Esophagus muscularis mucosa (tissue), 4 donors: Measurements from ENCODE around the gene SKI. TPM values are rescaled to one million over a fixed set of nuclear protein-coding genes. Genes with fewer than 3 reads are reported as not detected.

Experiments
- DNase-seq: peaks from one replicate; pipeline ENCODE4 v3.0.0-alpha.2; 2017; ENCODE audit errors: extremely low spot score
- H3K27ac ChIP-seq, 4 donors: fragments of 200-600 bp; sonication (generic); replicated peaks in 1 of 4; 1 replicate in 3 of 4; 2 replicates in 1 of 4; pipeline ENCODE4 v1.5.1; 2016 to 2019; ENCODE audit warnings: mild to moderate bottlenecking in 1 of 4
- H3K27me3 ChIP-seq, 4 donors: fragments of 200-600 bp; sonication (generic); one replicate each; pipeline versions ENCODE4 v1.5.1 to v1.6.0; 2016 to 2019
- H3K36me3 ChIP-seq, 4 donors: fragments of 200-600 bp; sonication (generic); one replicate each; pipeline ENCODE4 v1.5.1; 2016 to 2019
- H3K4me1 ChIP-seq, 4 donors: fragments of 200-600 bp; sonication (generic); one replicate each; pipeline ENCODE4 v1.5.1; 2016 to 2019
- H3K4me3 ChIP-seq, 4 donors: fragments of 200-600 bp; sonication (generic); 1 replicate in 2 of 4; 2 replicates in 2 of 4; pipeline ENCODE4 v1.5.1; 2016 to 2019; ENCODE audit warnings: mild to moderate bottlenecking in 4 of 4, moderate library complexity in 1 of 4
- H3K9me3 ChIP-seq, 4 donors: fragments of 200-600 bp; sonication (generic); 1 replicate in 3 of 4; 2 replicates in 1 of 4; pipeline ENCODE4 v1.5.1; 2016 to 2019
- EP300 ChIP-seq: sonication (generic); formaldehyde crosslinking; IDR thresholded peaks from one replicate; pipeline ENCODE4 v1.6.1; 2017; ENCODE audit warnings: antibody characterized with exemption
- POLR2A ChIP-seq: fragments of 450-650 bp; IDR thresholded peaks from one replicate; pipeline ENCODE4 v1.6.1; 2017; ENCODE audit warnings: antibody characterized with exemption, moderate library complexity, mild to moderate bottlenecking, low read depth
- POLR2AphosphoS5 ChIP-seq, 2 donors: sonication (generic); formaldehyde crosslinking; IDR thresholded peaks; one replicate each; pipeline ENCODE4 v1.6.1; 2017; ENCODE audit warnings: antibody characterized with exemption in 2 of 2
- WGBS: methylation state at CpG from one replicate; pipeline ENCODE4 v1.1.5; 2018; 5-methylcytosine and 5-hydroxymethylcytosine counted together
- intact Hi-C: fragments of 100-400 bp; cut with DNase I; formaldehyde crosslinking; loops from one replicate; pipeline ENCODE4 v1.15.1; 2023
- total RNA-seq, 4 donors: library from RNA; depleted of rRNA; stranded (reverse); fragments of >200 nt; gene quantifications; one replicate each; pipeline versions ENCODE4 v1.1.0 to v1.2.1, GENCODE V29; 2016
- TF ChIP-seq, protein P1 (sequence below), 3 experiments: fragments of 200-600 bp in 2 of 3; fragments of 450-650 bp in 1 of 3; sonication (generic) in 2 of 3; IDR thresholded peaks; one replicate each; pipeline ENCODE4 v1.5.1; 2017 to 2019; ENCODE audit warnings: antibody characterized with exemption in 3 of 3, mild to moderate bottlenecking in 2 of 3, moderate library complexity in 1 of 3

Gene SKI
- total RNA-seq, 4 donors from 2014 or later, result 70.1 to 190 (median 124) TPM

DNA sequence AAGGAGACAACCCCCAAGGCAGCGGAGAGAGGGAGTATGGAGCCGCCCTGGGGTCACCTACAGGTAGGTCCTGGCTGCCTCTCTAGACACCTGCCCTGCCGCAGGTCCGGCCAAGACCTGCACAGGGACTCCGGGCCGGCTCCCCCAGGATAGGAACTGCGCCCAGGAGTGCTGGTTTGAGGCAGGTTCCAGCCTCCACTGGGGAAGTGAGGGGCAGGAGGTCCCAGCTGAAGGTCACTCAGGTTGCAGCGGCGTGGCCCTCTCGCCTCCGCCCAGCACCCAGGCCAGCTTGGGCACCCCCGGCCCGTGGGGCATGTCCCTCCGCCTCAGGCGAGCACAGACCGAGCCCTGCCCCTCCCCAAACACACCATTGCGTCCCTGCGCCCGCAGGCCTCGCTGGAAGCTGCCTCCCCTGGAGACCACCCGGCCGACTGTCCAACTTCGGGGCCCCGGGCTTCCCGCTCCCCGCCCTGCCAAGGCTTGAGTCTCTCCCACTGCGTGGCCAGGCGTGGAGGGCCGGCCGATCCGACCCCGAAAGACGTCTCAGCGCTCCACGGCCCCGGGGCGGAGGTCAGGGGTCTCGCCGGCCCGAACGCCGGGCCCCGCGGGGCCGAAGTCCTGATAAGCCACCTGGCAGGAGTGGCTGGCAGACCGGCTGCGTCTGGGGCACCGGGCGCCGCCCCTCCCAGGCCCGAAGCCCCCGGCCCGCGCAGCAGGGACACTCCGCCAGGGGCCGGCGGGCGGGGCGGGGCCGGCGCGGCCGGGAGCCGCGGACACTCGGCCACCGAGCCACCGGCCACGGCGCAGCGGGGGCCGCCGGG is 1.4 kb upstream of the SKI start:
- H3K36me3 ChIP-seq, result no peaks in the 10 kb centered on the region
- H3K4me3 ChIP-seq, result peak overlapping the region; percentile 78 to 87 (median 83)
- H3K27ac ChIP-seq, result peak overlapping the region; percentile 97 to 99 (median 98)
- H3K9me3 ChIP-seq, result no peaks in the 10 kb centered on the region
- intact Hi-C loops, result no loop called here
- no peak for TF ChIP-seq POLR2AphosphoS5 (IDR thresholded peaks at IDR 0.05)
- peaks cover 30 to 40% (median 33%) of the 10 kb centered on the region in 4 donors for H3K4me1 ChIP-seq
- no peaks in the 10 kb centered on the region for H3K27me3 ChIP-seq
- no peak for DNase-seq
- 11% methylated on average over 27 of the region's 73 CpGs for WGBS

DNA sequence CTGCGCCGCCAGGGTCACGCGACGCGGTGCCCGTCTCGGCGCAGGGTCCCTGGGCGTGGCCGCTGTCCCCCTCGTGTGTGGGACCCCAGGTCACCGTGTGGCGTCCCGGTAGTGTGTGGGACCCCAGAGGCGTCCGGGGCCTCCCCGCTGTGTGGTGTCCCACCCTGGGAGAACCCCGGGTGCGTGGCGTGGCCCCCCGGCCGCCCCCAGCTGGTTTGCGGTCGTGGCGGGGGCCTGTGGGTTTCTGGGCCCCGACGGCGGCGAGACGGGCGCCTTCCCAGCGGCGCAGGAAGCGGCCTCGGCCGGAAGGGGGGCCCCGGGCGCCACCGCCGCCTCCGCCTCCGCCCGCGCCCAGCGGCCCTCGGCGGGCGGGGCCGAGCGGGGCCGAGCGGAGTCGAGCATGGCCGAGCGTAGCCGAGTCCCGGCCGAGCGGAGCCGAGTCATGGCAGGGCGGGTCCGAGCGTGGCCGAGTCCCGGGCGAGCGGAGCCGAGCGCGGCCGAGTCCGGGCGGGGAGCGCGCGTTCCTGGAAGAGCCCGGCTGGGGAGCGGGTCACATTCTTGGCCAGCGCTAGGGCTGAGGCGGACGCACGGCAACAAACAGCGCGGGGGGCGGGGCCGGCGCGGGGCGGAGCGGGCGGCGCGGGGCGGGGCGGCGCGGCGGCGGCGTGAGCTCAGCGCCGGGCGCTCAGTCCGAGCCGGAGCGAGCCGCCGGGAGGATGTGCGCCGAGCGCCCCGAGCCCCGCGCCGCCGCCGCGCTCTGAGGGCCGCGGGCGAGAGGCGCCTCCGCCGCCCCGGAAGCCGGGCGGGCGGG is 568 bp upstream of the SKI start:
- Histone ChIP-seq H3K4me3 (peak overlapping the region; percentile 78 to 96 (median 83)), H3K27me3 (no peaks in the 10 kb centered on the region), H3K36me3 (no peaks in the 10 kb centered on the region), H3K9me3 (no peaks in the 10 kb centered on the region), H3K4me1 (peaks cover 38 to 48% (median 41%) of the 10 kb centered on the region in 4 donors), H3K27ac (peak overlapping the region; percentile 97 to 99 (median 98))
- intact Hi-C loops, result no loop called here
- peak; percentile 99 for DNase-seq
- WGBS, result 0% methylated on average over 8 of the region's 129 CpGs
- no peak for TF ChIP-seq EP300
- TF ChIP-seq POLR2A, result peak; percentile 78
- peak; percentile 70 to 87 for TF ChIP-seq POLR2AphosphoS5 (IDR thresholded peaks at IDR 0.05)
- TF ChIP-seq, protein P1, sequence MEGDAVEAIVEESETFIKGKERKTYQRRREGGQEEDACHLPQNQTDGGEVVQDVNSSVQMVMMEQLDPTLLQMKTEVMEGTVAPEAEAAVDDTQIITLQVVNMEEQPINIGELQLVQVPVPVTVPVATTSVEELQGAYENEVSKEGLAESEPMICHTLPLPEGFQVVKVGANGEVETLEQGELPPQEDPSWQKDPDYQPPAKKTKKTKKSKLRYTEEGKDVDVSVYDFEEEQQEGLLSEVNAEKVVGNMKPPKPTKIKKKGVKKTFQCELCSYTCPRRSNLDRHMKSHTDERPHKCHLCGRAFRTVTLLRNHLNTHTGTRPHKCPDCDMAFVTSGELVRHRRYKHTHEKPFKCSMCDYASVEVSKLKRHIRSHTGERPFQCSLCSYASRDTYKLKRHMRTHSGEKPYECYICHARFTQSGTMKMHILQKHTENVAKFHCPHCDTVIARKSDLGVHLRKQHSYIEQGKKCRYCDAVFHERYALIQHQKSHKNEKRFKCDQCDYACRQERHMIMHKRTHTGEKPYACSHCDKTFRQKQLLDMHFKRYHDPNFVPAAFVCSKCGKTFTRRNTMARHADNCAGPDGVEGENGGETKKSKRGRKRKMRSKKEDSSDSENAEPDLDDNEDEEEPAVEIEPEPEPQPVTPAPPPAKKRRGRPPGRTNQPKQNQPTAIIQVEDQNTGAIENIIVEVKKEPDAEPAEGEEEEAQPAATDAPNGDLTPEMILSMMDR (IDR thresholded peaks at IDR 0.05), result peak in 1 of 3 experiments; percentile 18

DNA sequence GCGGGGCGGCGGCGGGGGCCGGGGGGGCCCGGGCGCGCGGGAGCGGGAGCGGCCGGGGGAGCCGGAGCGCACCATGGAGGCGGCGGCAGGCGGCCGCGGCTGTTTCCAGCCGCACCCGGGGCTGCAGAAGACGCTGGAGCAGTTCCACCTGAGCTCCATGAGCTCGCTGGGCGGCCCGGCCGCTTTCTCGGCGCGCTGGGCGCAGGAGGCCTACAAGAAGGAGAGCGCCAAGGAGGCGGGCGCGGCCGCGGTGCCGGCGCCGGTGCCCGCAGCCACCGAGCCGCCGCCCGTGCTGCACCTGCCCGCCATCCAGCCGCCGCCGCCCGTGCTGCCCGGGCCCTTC is 546 bp downstream of the SKI start:
- no peaks in the 10 kb centered on the region for H3K27me3 ChIP-seq
- H3K4me3 ChIP-seq, result peak overlapping the region; percentile 74 to 96 (median 81)
- H3K27ac ChIP-seq, result peak overlapping the region; percentile 89 to 94 (median 92)
- no peak for DNase-seq
- WGBS, result 3% methylated on average over 6 of the region's 50 CpGs
- TF ChIP-seq POLR2AphosphoS5 (IDR thresholded peaks at IDR 0.05) (no peak), EP300 (no peak), POLR2A (no peak)
- TF ChIP-seq, protein P1 (IDR thresholded peaks at IDR 0.05), result no peak
- H3K9me3 ChIP-seq, result no peaks in the 10 kb centered on the region
- no peaks in the 10 kb centered on the region for H3K36me3 ChIP-seq
- peaks cover 49 to 59% (median 52%) of the 10 kb centered on the region in 4 donors for H3K4me1 ChIP-seq
- intact Hi-C loops, result no loop called here

DNA sequence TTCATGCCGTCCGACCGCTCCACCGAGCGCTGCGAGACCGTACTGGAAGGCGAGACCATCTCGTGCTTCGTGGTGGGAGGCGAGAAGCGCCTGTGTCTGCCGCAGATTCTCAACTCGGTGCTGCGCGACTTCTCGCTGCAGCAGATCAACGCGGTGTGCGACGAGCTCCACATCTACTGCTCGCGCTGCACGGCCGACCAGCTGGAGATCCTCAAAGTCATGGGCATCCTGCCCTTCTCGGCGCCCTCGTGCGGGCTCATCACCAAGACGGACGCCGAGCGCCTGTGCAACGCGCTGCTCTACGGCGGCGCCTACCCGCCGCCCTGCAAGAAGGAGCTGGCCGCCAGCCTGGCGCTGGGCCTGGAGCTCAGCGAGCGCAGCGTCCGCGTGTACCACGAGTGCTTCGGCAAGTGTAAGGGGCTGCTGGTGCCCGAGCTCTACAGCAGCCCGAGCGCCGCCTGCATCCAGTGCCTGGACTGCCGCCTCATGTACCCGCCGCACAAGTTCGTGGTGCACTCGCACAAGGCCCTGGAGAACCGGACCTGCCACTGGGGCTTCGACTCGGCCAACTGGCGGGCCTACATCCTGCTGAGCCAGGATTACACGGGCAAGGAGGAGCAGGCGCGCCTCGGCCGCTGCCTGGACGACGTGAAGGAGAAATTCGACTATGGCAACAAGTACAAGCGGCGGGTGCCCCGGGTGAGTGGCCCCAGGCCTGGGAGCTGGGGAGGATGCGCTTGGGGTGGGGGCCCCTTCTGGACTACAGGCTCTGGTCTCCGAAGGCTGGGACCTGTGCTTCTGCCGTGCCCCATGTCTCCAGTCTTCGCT is 1.1 kb downstream of the SKI start:
- no peak for DNase-seq
- TF ChIP-seq POLR2AphosphoS5 (IDR thresholded peaks at IDR 0.05) (peak; percentile 83 to 85), EP300 (no peak), POLR2A (no peak)
- TF ChIP-seq, protein P1 (IDR thresholded peaks at IDR 0.05), result peak in 2 of 3 experiments; percentile 16 to 19
- intact Hi-C loops, result no loop called here
- Histone ChIP-seq H3K4me3 (peak overlapping the region; percentile 74 to 96 (median 81)), H3K27ac (peak overlapping the region; percentile 89 to 94 (median 92)), H3K36me3 (no peaks in the 10 kb centered on the region), H3K4me1 (peaks cover 55 to 65% (median 58%) of the 10 kb centered on the region in 4 donors), H3K27me3 (no peaks in the 10 kb centered on the region), H3K9me3 (no peaks in the 10 kb centered on the region)
- WGBS, result 20% methylated on average over 11 of the region's 77 CpGs
